Activated naive CD4-positive, alpha-beta T cell treated with anti-CD3 and anti-CD28 coated beads for 36 hours (primary cell): ENCODE results near the gene SDF4. TPM values are rescaled to one million over a fixed set of nuclear protein-coding genes. Genes with fewer than 3 reads are reported as not detected.
A peak's percentile ranks its signal among the peaks of the same experiment; 100 is the strongest.

ENCODE experiments used
- CTCF ChIA-PET: fragments of 350-600 bp; sonication (Branson Sonifier 250); formaldehyde crosslinking; loops from one replicate; lab custom pipeline; 2021; ENCODE audit warnings: antibody characterized with exemption; lab: Charles Lee
- DNase-seq: peaks from one replicate; pipeline ENCODE4 v3.0.0-alpha.2; 2020
- H3K27ac Mint-ChIP-seq: one replicate; pipeline ENCODE4 v1.8.0; 2021; ENCODE audit warnings: mild to moderate bottlenecking, mixed read lengths
- H3K27me3 Mint-ChIP-seq: one replicate; pipeline ENCODE4 v1.8.0; 2021; ENCODE audit warnings: low read depth, mixed read lengths
- H3K36me3 Mint-ChIP-seq: one replicate; pipeline ENCODE4 v1.8.0; 2021; ENCODE audit warnings: low read depth, mixed read lengths
- H3K4me1 Mint-ChIP-seq: one replicate; pipeline ENCODE4 v1.8.0; 2021; ENCODE audit warnings: low read depth, mixed read lengths
- H3K4me3 Mint-ChIP-seq: one replicate; pipeline ENCODE4 v1.8.0; 2021; ENCODE audit warnings: mild to moderate bottlenecking, moderate library complexity, mixed read lengths
- H3K9me3 Mint-ChIP-seq: one replicate; pipeline ENCODE4 v1.8.0; 2021; ENCODE audit warnings: mixed read lengths
- intact Hi-C: fragments of 100-400 bp; cut with micrococcal nuclease; formaldehyde crosslinking; loops from one replicate; pipeline ENCODE4 v1.15.1; 2023
- total RNA-seq, 2 experiments: library from RNA; stranded (reverse); gene quantifications; one replicate each; pipeline ENCODE4 v1.2.3, GENCODE V29; 2021

Gene SDF4
- total RNA-seq, 2 experiments from 2014 or later = 74.7 to 79.5 TPM

DNA sequence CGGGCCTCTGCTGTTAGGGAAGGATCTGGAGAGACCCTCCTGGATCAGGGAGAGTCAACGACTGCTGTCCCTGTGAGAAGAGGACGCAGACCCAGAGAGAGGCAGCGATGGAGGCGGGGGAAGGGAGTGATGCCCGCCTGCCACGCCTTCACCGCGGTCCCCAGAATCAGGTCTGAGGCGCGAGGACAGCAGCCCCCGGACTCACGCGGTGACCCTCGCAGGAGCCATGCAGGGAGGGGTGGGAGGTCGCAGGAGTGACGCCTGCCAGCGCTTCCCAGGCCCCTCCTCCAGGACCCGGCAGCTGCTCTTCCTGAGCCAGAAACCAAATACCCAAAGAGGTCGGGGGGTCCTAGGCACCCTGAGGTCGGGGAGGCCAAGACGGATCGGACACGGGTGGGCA is 11.6 kb downstream of the SDF4 start:
- Mint-ChIP-seq H3K9me3 (no peaks in the 10 kb centered on the region), H3K4me1 (peaks cover 30% of the 10 kb centered on the region), H3K27me3 (no peaks in the 10 kb centered on the region), H3K36me3 (peaks cover 41% of the 10 kb centered on the region), H3K27ac (no peak overlapping the region), H3K4me3 (no peak overlapping the region)
- CTCF ChIA-PET = no interaction called here
- DNase-seq = no peak
- intact Hi-C loops = no loop called here

DNA sequence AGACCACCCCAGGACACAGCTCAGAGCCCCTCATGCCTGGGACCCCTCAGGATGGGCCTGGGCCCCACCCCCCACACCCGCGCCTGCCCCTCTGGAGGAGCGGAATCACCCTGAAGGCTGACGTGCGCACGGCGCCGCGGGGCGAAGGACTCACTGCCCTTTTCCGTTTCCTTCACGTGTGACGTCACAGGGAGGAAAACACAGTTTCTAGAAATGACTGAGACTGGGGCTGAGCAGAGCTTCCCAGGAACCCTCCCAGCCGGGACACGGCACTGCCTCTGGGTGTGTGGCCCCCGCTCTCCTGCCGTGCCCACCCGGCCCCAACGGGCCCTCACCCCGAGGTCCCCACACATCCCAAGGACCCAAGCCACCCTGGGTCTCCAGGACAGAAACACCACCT is 12.5 kb downstream of the SDF4 start:
- Mint-ChIP-seq H3K27me3 (no peaks in the 10 kb centered on the region), H3K9me3 (no peaks in the 10 kb centered on the region), H3K4me3 (no peak overlapping the region), H3K36me3 (peaks cover 41% of the 10 kb centered on the region), H3K4me1 (peaks cover 38% of the 10 kb centered on the region), H3K27ac (peak overlapping the region; percentile 71)
- no peak for DNase-seq
- CTCF ChIA-PET = no interaction called here
- intact Hi-C loops = no loop called here

DNA sequence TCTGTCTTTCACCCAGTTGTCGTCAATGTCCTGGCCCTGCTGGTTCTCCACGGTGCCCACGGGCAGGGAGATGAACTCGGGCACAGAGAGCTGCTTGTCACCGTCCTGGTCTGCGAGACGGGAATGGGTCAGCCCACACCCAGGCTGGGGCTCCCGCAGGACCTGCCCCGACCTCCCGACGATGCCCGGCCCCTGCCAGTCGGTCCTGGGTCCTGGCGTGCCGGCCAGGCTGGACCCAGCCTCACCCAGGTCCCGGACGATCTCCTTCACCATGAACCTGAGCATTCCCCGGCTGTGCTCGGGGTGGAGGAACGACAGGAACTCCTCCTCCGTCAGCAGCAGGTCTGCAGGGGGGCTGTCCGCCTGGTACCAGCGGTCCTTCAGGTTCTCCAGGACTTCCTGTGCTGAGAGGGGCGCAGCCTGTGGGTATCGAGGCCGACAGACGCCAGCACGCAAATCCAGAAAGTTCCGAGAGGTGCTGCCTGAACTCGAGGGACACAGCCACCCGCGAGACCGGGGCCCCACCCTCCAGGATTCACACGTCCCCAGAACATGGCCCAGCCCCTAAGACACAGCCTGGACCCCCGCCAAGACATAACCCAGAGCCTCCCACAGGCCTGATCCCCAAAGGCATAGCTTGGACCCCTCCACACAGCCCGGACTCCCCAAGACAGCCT is 13.1 kb downstream of the SDF4 start:
- no peaks in the 10 kb centered on the region for H3K9me3 Mint-ChIP-seq
- no peak overlapping the region for H3K4me3 Mint-ChIP-seq
- CTCF ChIA-PET = no interaction called here
- peak overlapping the region; percentile 82 for H3K27ac Mint-ChIP-seq
- DNase-seq = no peak
- H3K4me1 Mint-ChIP-seq = peaks cover 41% of the 10 kb centered on the region
- no peaks in the 10 kb centered on the region for H3K27me3 Mint-ChIP-seq
- H3K36me3 Mint-ChIP-seq = peaks cover 37% of the 10 kb centered on the region
- intact Hi-C loops = no loop called here

DNA sequence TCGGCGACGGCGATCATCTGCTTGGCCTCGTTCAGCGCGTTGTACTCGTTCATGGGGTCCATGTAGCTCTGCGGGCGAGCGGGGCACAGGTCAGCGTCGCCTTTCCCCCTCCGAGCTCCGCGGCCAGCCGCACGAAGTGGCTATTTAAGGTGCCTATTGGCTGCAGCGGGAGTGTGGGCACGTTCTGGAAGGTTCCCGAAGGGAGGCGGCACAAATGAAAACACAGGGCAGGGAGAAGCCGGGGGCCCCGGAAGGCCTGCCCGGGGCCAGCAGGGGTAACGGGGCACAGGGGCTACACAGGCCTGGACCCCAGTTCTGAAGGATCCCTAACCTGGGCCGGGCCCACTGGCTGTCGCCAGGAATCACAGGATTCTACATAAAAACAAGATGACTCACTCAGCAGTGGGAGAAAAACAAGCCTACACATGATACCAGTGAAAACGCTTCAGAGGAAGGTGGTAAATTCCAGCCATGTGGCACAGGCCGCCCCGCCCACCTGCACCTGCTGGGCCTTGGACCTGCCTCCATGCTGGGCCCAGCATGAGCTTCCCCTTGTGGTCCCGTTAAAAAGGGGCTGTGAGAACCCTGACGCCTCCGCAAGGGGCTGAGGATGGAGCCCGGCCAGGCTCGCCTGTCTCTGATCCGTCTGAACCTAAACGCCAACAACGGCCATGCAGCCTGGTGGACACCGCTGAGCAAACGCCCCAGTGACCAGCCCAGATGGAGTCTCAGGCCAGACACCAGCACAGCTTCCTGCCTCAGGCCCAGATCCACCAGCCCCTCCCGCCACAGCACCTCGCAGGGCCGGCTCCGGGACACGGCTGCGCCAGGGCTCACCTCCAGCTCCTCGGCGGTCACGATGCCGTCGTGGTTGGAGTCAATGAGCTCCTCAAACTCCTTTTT is 13.9 kb downstream of the SDF4 start:
- no peak overlapping the region for H3K4me3 Mint-ChIP-seq
- CTCF ChIA-PET = no interaction called here
- intact Hi-C loops = no loop called here

GRCh38 chr1:1216770-1217620 is 14.8 kb downstream of the SDF4 start:
- H3K4me1 Mint-ChIP-seq = peaks cover 40% of the 10 kb centered on the region
- H3K36me3 Mint-ChIP-seq = peaks cover 33% of the 10 kb centered on the region
- no peaks in the 10 kb centered on the region for H3K27me3 Mint-ChIP-seq
- H3K4me3 Mint-ChIP-seq = peak overlapping the region; percentile 59
- H3K27ac Mint-ChIP-seq = peak overlapping the region; percentile 92
- no peaks in the 10 kb centered on the region for H3K9me3 Mint-ChIP-seq
- CTCF ChIA-PET = interaction anchor here (1.5 kb wide), 1 partner anchor 11 kb away, joined by 3 read pairs; the partner anchor contains the start of gene TNFRSF18
- DNase-seq = no peak
- intact Hi-C loops = no loop called here

More for the DNA sequence above, 13.9 kb downstream of the SDF4 start:
- peak overlapping the region; percentile 82 for H3K27ac Mint-ChIP-seq
- peak; percentile 63 for DNase-seq
- peaks cover 40% of the 10 kb centered on the region for H3K4me1 Mint-ChIP-seq
- peaks cover 33% of the 10 kb centered on the region for H3K36me3 Mint-ChIP-seq
- H3K9me3 Mint-ChIP-seq = no peaks in the 10 kb centered on the region
- no peaks in the 10 kb centered on the region for H3K27me3 Mint-ChIP-seq

DNA sequence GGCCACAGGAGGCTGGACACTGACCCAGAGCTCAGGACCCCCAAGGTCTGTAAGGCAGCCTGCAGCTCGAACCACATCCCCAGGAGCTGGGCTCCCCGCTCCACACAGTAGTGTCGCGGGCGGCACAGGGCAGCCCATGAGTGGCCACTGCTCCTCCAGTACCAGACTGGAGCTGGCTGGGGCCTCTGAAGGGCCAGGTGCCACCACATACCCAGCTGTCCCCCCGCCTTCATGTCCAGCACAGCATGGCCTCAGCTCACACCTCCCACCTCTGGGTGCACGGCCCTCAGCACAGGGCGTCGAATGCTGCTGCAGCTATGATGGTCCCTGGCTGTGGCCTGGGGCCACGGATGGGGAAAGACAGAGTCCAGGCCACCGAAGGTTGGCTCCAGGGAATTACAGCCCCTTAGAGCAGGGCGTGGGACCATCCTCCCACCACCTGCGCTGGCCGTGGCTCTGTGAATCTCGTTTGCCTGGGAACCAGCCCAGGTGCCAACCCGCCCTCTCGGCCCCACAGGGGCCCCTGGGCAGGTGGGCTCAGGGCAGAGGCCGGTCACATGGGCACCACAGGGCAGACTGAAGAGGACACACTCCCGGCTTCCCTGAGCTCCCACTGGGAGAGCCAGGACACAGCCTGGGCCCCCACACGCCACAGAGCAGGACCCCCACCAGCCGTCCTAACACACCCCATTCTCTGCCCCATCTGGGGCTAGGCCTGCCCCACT is 15.8 kb downstream of the SDF4 start:
- H3K9me3 Mint-ChIP-seq = no peaks in the 10 kb centered on the region
- peak overlapping the region; percentile 59 for H3K4me3 Mint-ChIP-seq
- peaks cover 42% of the 10 kb centered on the region for H3K4me1 Mint-ChIP-seq
- DNase-seq = no peak
- CTCF ChIA-PET = interaction anchor here (0.6 to 1.5 kb wide), 3 partner anchors 10 to 115 kb away, joined by 3 to 4 read pairs (median 3); partner anchors contain the start of gene TNFRSF18
- intact Hi-C loops = loop anchor here (2.0 kb wide), 1 partner anchor 99 kb away; the partner anchor contains the start of gene C1orf159
- H3K27ac Mint-ChIP-seq = peak overlapping the region; percentile 92
- peaks cover 33% of the 10 kb centered on the region for H3K36me3 Mint-ChIP-seq
- H3K27me3 Mint-ChIP-seq = no peaks in the 10 kb centered on the region

DNA sequence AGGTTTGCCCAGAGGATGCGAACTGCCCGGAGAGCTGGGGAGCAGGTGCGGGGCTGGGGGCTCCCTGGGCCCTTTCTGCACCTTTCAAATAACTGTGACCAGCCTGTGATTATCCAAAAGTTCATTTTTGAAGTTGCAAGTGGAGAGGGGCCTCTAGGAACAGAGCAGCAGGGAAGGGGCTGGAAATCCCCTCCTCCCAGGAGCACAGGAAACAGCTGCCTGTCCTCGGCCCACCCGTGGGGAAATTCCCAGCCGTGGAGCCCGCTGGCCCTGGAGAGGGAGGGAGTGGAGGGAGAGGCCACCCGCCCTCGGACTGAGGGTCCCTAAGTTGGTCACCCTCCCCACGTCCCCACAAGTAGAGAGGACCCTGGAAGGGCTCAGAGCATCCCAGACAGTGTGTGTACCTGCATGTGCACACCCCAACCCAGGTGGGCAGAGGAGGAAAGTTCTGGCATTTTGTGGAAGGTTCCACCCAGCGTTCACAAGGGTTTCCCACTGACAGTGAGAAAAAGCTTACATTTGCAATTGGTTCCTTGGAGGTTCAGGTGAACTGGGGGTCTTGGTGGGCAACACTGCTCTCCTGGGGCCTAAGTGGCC is 16.6 kb downstream of the SDF4 start:
- Mint-ChIP-seq H3K4me3 (peak overlapping the region; percentile 74), H3K36me3 (peaks cover 32% of the 10 kb centered on the region), H3K4me1 (peaks cover 46% of the 10 kb centered on the region), H3K9me3 (no peaks in the 10 kb centered on the region), H3K27ac (peak overlapping the region; percentile 80), H3K27me3 (no peaks in the 10 kb centered on the region)
- CTCF ChIA-PET = interaction anchor here (1.0 kb wide), 1 partner anchor 95 kb away, joined by 4 read pairs; no protein-coding TSS in a partner anchor
- DNase-seq = no peak
- intact Hi-C loops = loop anchor here (2.0 kb wide), 1 partner anchor 98 kb away; the partner anchor contains the start of gene C1orf159

GRCh38 chr1:1213345-1214265 is 18.2 kb downstream of the SDF4 start, which contains the start of gene TNFRSF4:
TSS of gene TNFRSF4 (minus strand) at chr1:1214153. CDS start at chr1:1214127, 26 bp downstream.
- DNase-seq = peak; percentile 57
- Mint-ChIP-seq H3K4me1 (peaks cover 49% of the 10 kb centered on the region), H3K27ac (peak within 1 kb of the TSS; percentile 80), H3K36me3 (peaks cover 27% of the 10 kb centered on the region), H3K9me3 (no peaks in the 10 kb centered on the region), H3K4me3 (peak within 1 kb of the TSS; percentile 74), H3K27me3 (no peaks in the 10 kb centered on the region)
- intact Hi-C loops = loop anchor here (2.0 kb wide), 1 partner anchor 97 kb away; the partner anchor contains the start of gene C1orf159
- CTCF ChIA-PET = interaction anchor here (1.6 kb wide), 1 partner anchor 92 kb away, joined by 4 read pairs; no protein-coding TSS in a partner anchor

- Mint-ChIP-seq H3K36me3 (peaks cover 22% of the 10 kb centered on the region), H3K27ac (peak overlapping the region; percentile 30)
- intact Hi-C loops = no loop called here
Measured at GRCh38 chr1:1212780-1213344, 18.9 kb downstream of the SDF4 start.

More at GRCh38 chr1:1212780-1213344, 18.9 kb downstream of the SDF4 start:
- Mint-ChIP-seq H3K9me3 (no peaks in the 10 kb centered on the region), H3K27me3 (no peaks in the 10 kb centered on the region), H3K4me1 (peaks cover 50% of the 10 kb centered on the region), H3K4me3 (peak overlapping the region; percentile 74)
- DNase-seq = peak; percentile 54
- CTCF ChIA-PET = interaction anchor here (1.6 kb wide), 1 partner anchor 91 kb away, joined by 4 read pairs; no protein-coding TSS in a partner anchor
